K562 (cell line): ENCODE data around the gene KIAA0825. TPM values are rescaled to one million over a fixed set of nuclear protein-coding genes. Genes with fewer than 3 reads are reported as not detected.

Source experiments
- ATAC-seq: fragments of 200-7000 bp; cut with Tn5 transposase; 3 replicates; pipeline ENCODE4 v1.9.1; 2020; ENCODE audit warnings: moderate library complexity
- BruUV-seq: library from RNA; stranded (reverse); fragments of 400-500 nt; replicated peaks from 2 replicates; lab custom pipeline; 2021; lab: Mats Ljungman, UMichigan
- CTCF ChIA-PET: fragments of 300-600 bp; formaldehyde crosslinking; extraction: SDS; loops from one replicate; lab custom pipeline; 2021; ENCODE audit warnings: low intra/inter-chr PET ratio; lab: Yijun Ruan, JAX
- POLR2A ChIA-PET: fragments of 300-600, 350-650 bp; sonication (Branson Sonifier 250); formaldehyde crosslinking; extraction: SDS; loops from one replicate; lab custom pipeline; 2021; ENCODE audit warnings: antibody characterized with exemption, inconsistent platforms; lab: Yijun Ruan, JAX
- DNase-seq, 4 experiments: peaks; one replicate each; pipeline versions ENCODE4 v3.0.0 to v3.0.0-alpha.2; 2011 to 2018; ENCODE audit warnings: low spot score in 3 of 4, mixed read lengths in 3 of 4; ENCODE audit errors: extremely low read depth in 1 of 4
- FAIRE-seq: peaks from 2 replicates; lab custom pipeline; 2011; peaks lifted over from hg19 to GRCh38; lab: Jason Lieb, UNC
- H2AFZ ChIP-seq: 2 replicates; pipeline ENCODE4 v1.6.0; 2011; ENCODE audit warnings: low read depth, low read length, control low read depth, inconsistent platforms
- H3K27ac ChIP-seq: fragments of 200-600 bp; 3 replicates; pipeline ENCODE4 v1.8.0; 2011; ENCODE audit warnings: low read depth, mild to moderate bottlenecking, control low read depth, inconsistent platforms, low read length, moderate library complexity, mixed read lengths; ENCODE audit errors: extremely low read depth
- H3K27me3 ChIP-seq, 2 experiments: fragments of 300-600 bp in 1 of 2; 2 replicates in 1 of 2; 3 replicates in 1 of 2; pipeline versions ENCODE4 v1.6.0 to v1.8.0; 2011; ENCODE audit warnings: inconsistent platforms in 2 of 2, low read length in 2 of 2, mild to moderate bottlenecking in 1 of 2, mixed read lengths in 1 of 2, moderate library complexity in 1 of 2; ENCODE audit not compliant: control insufficient read depth in 2 of 2, insufficient read depth in 2 of 2
- H3K36me3 ChIP-seq: fragments of 300-600 bp; 3 replicates; pipeline ENCODE4 v1.8.0; 2011; ENCODE audit warnings: mild to moderate bottlenecking, low read length, inconsistent platforms; ENCODE audit not compliant: control insufficient read depth, insufficient read depth
- H3K4me1 ChIP-seq, 2 experiments: fragments of 200-600 bp in 1 of 2; replicated peaks in 1 of 2; 2 replicates in 1 of 2; 3 replicates in 1 of 2; pipeline versions ENCODE4 v1.5.1 to v1.8.0; 2011; ENCODE audit warnings: inconsistent platforms in 2 of 2, low read length in 2 of 2, mild to moderate bottlenecking in 1 of 2, mixed read lengths in 1 of 2, moderate library complexity in 1 of 2; ENCODE audit not compliant: control insufficient read depth in 2 of 2, insufficient read depth in 2 of 2
- H3K4me2 ChIP-seq: 2 replicates; pipeline ENCODE4 v1.6.1; 2011; ENCODE audit warnings: low read length, control low read depth, inconsistent platforms, mixed read lengths; ENCODE audit not compliant: insufficient read depth
- H3K4me3 ChIP-seq: fragments of 200-600 bp; sonication (generic), shearing (Covaris generic); 2 replicates; pipeline ENCODE4 v1.5.1; 2016; ENCODE audit warnings: control low read depth, inconsistent platforms
- H3K79me2 ChIP-seq: fragments of 200-600 bp; 3 replicates; pipeline ENCODE4 v1.8.0; 2011; ENCODE audit warnings: low read length, inconsistent platforms; ENCODE audit not compliant: control insufficient read depth, insufficient read depth
- H3K9ac ChIP-seq, 2 experiments: 2 replicates each; pipeline versions ENCODE4 v1.6.0 to v1.6.1; 2011; ENCODE audit warnings: low read depth in 2 of 2, low read length in 2 of 2, control low read depth in 1 of 2, inconsistent platforms in 1 of 2, mild to moderate bottlenecking in 1 of 2, mixed read lengths in 1 of 2; ENCODE audit not compliant: insufficient read depth in 1 of 2
- H3K9me1 ChIP-seq: one replicate; pipeline ENCODE4 v1.6.0; 2011; ENCODE audit warnings: inconsistent platforms, mild to moderate bottlenecking, low read length, moderate library complexity; ENCODE audit not compliant: control insufficient read depth, insufficient read depth
- H3K9me3 ChIP-seq: replicated peaks from 2 replicates; pipeline ENCODE4 v1.5.1; 2011; ENCODE audit warnings: low read depth, low read length, inconsistent platforms; ENCODE audit not compliant: control insufficient read depth, insufficient read depth
- H4K20me1 ChIP-seq: replicated peaks from 2 replicates; pipeline ENCODE4 v1.6.1; 2011; ENCODE audit warnings: low read length, inconsistent platforms, mixed read lengths; ENCODE audit not compliant: control insufficient read depth, insufficient read depth
- BDP1 ChIP-seq: IDR thresholded peaks from 3 replicates; pipeline ENCODE4 v1.6.1; 2011; ENCODE audit not compliant: insufficient read length, insufficient read depth
- C11orf30 ChIP-seq: fragments of 450-650 bp; IDR thresholded peaks from 2 replicates; pipeline ENCODE4 v1.6.1; 2016; ENCODE audit warnings: low read depth, mild to moderate bottlenecking
- CUX1 ChIP-seq: fragments of 200-800 bp; sonication (Bioruptor generic); IDR thresholded peaks from 2 replicates; pipeline ENCODE4 v1.6.1; 2016; ENCODE audit warnings: missing genetic modification characterization, missing compliant biosample characterization
- FOSL1 ChIP-seq: fragments of 200-800 bp; sonication (Bioruptor generic); conservative IDR thresholded peaks from 2 replicates; pipeline ENCODE4 v1.6.1; 2016; ENCODE audit warnings: missing genetic modification characterization, missing compliant biosample characterization
- GTF2E2 ChIP-seq: fragments of 200-800 bp; sonication (Bioruptor generic); IDR thresholded peaks from 2 replicates; pipeline ENCODE4 v1.6.1; 2016; ENCODE audit warnings: missing genetic modification characterization, missing compliant biosample characterization
- HNRNPK ChIP-seq: fragments of 200-400 bp; formaldehyde crosslinking; IDR thresholded peaks from one replicate; pipeline ENCODE4 v1.6.1; 2018; ENCODE audit warnings: mild to moderate bottlenecking, low read depth, low read length; ENCODE audit not compliant: poor library complexity, severe bottlenecking
- IRF2 ChIP-seq: sonication (generic); formaldehyde crosslinking; IDR thresholded peaks from 2 replicates; pipeline ENCODE4 v1.8.1; 2022; ENCODE audit warnings: mild to moderate bottlenecking, missing genetic modification reagents
- JUND ChIP-seq, 2 experiments: IDR thresholded peaks; 2 replicates in 1 of 2; 3 replicates in 1 of 2; pipeline ENCODE4 v1.6.1; 2011; ENCODE audit warnings: borderline replicate concordance in 2 of 2, low read depth in 2 of 2, low read length in 2 of 2, improper control_type of control experiment in 1 of 2, missing biosample characterization in 1 of 2, missing genetic modification characterization in 1 of 2, missing genetic modification reagents in 1 of 2
- KLF16 ChIP-seq: IDR thresholded peaks from 2 replicates; pipeline ENCODE4 v1.6.1; 2016; ENCODE audit warnings: antibody characterized with exemption
- MCM2 ChIP-seq: fragments of 450-650 bp; IDR thresholded peaks from 2 replicates; pipeline ENCODE4 v1.6.1; 2017; ENCODE audit warnings: low read depth, mild to moderate bottlenecking
- MXI1 ChIP-seq: IDR thresholded peaks from 2 replicates; pipeline ENCODE4 v1.6.1; 2011; ENCODE audit warnings: low read depth, mild to moderate bottlenecking, improper control_type of control experiment, low read length
- NFE2L1 ChIP-seq: fragments of 450-650 bp; IDR thresholded peaks from 2 replicates; pipeline ENCODE4 v1.6.1; 2016; ENCODE audit warnings: missing genetic modification characterization, low read depth, mild to moderate bottlenecking, missing compliant biosample characterization, moderate library complexity, borderline replicate concordance
- POLR2AphosphoS5 ChIP-seq: IDR thresholded peaks from 2 replicates; pipeline ENCODE4 v1.6.1; 2011; ENCODE audit warnings: mild to moderate bottlenecking, low read depth, low read length, moderate library complexity; ENCODE audit not compliant: control insufficient read depth, insufficient read depth
- ZNF224 ChIP-seq: sonication (generic); formaldehyde crosslinking; IDR thresholded peaks from 2 replicates; pipeline ENCODE4 v1.8.0; 2022; ENCODE audit warnings: mild to moderate bottlenecking, missing genetic modification reagents
- WGBS: fragments of 100-300 bp; shearing (Covaris generic); methylation state at CpG from one replicate; pipeline ENCODE4 v1.1.6; 2016; ENCODE audit warnings: low coverage, mixed read lengths; ENCODE audit not compliant: insufficient coverage; ENCODE audit errors: missing lambda C conversion rate; 5-methylcytosine and 5-hydroxymethylcytosine counted together
- in situ Hi-C: fragments of 300-500 bp; cut with MboI; formaldehyde crosslinking; loops from 4 replicates; pipeline ENCODE4 v1.15.0; 2018; ENCODE audit warnings: inconsistent platforms, mixed read lengths
- intact Hi-C: fragments of 100-400 bp; cut with micrococcal nuclease; formaldehyde crosslinking; loops from 2 replicates; pipeline ENCODE4 v1.14.2; 2022
- polyA plus RNA-seq, 8 experiments: library from polyadenylated mRNA; depleted of rRNA in 4 of 8; stranded (reverse) in 5 of 8; unstranded in 3 of 8; fragments of >200 nt; fragmentation: Nextera tagmentation in 2 of 8; fragmentation: Illumina TruSeq in 1 of 8; extraction: Ambion mirVana in 2 of 8; extraction: Trizol in 1 of 8; gene quantifications; 2 replicates each; pipeline versions ENCODE4 v1.2.1 to v1.2.3, GENCODE V29; 2011 to 2014; ENCODE audit warnings: inconsistent platforms in 1 of 8, missing spikeins in 1 of 8
- total RNA-seq, 7 experiments: library from RNA; depleted of rRNA in 6 of 7; stranded (reverse); fragments of >200 nt in 6 of 7; fragmentation: Illumina TruSeq in 2 of 7; extraction: Trizol in 2 of 7; gene quantifications; 2 replicates each; pipeline versions ENCODE4 v1.2.1 to v1.2.3, GENCODE V29; 2011 to 2021; ENCODE audit warnings: low replicate concordance in 1 of 7
- TF ChIP-seq, protein P1 (sequence below): fragments of 450-650 bp; formaldehyde crosslinking; IDR thresholded peaks from 2 replicates; pipeline ENCODE4 v1.4.0; 2020; ENCODE audit warnings: mild to moderate bottlenecking, moderate library complexity

The KIAA0825 gene
- total and polyA plus RNA-seq, 9 of the 15 experiments (the other 6 are each of a cell fraction or from before 2014, with no cell fraction given) = 0.05 to 0.36 (median 0.16) TPM; not detected in 1

GRCh38 chr5:94445726-94446125 is 172.7 kb downstream of the KIAA0825 start (continued):
- no peak for TF ChIP-seq JUND (IDR thresholded peaks at IDR 0.05; ENCODE audit: borderline replicate concordance, low read depth, low read length)
- no peak for TF ChIP-seq JUND (tag; IDR thresholded peaks at IDR 0.05; ENCODE audit: borderline replicate concordance, low read depth, low read length)
- TF ChIP-seq HNRNPK = no peak
- TF ChIP-seq BDP1 = no peak

- H3K4me3 ChIP-seq = no peak overlapping the region
- no peak overlapping the region for H3K4me2 ChIP-seq
- no peak overlapping the region for H2AFZ ChIP-seq
- H3K9ac ChIP-seq = no peak overlapping the region
- no peaks in the 10 kb centered on the region for H3K27me3 ChIP-seq
- no peak for FAIRE-seq
- no TSS peak for BruUV-seq
- H3K36me3 ChIP-seq = no peaks in the 10 kb centered on the region
- 0% methylated on average over 2 of the region's 2 CpGs for WGBS
- no peaks in the 10 kb centered on the region for H3K4me1 ChIP-seq
- no peak for ATAC-seq
- in situ Hi-C loops (no loop called here), intact Hi-C loops (no loop called here)
- ChIA-PET POLR2A (interaction anchor here (0.7 kb wide), 1 partner anchor 390 kb away, joined by 3 read pairs; no protein-coding TSS in a partner anchor), CTCF (no interaction called here)
- H3K79me2 ChIP-seq = no peaks in the 10 kb centered on the region
- DNase-seq = no peak
- no peaks in the 10 kb centered on the region for H3K9me3 ChIP-seq
- no peaks in the 10 kb centered on the region for H4K20me1 ChIP-seq
- H3K27ac ChIP-seq = no peak overlapping the region
- no peaks in the 10 kb centered on the region for H3K9me1 ChIP-seq
- TF ChIP-seq CUX1 (CRISPR knock-in tag) = no peak
- TF ChIP-seq C11orf30 = no peak
- TF ChIP-seq, protein P1, sequence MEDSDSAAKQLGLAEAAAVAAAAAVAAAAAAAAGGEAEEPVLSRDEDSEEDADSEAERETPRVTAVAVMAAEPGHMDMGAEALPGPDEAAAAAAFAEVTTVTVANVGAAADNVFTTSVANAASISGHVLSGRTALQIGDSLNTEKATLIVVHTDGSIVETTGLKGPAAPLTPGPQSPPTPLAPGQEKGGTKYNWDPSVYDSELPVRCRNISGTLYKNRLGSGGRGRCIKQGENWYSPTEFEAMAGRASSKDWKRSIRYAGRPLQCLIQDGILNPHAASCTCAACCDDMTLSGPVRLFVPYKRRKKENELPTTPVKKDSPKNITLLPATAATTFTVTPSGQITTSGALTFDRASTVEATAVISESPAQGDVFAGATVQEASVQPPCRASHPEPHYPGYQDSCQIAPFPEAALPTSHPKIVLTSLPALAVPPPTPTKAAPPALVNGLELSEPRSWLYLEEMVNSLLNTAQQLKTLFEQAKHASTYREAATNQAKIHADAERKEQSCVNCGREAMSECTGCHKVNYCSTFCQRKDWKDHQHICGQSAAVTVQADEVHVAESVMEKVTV (CRISPR knock-in tag) = no peak
- TF ChIP-seq ZNF224 (CRISPR knock-in tag) = no peak
- no peak for TF ChIP-seq GTF2E2
- TF ChIP-seq KLF16 = no peak
- TF ChIP-seq FOSL1 (tag) = no peak
- TF ChIP-seq IRF2 = no peak
- TF ChIP-seq MCM2 = no peak
- TF ChIP-seq MXI1 = no peak
- no peak for TF ChIP-seq POLR2AphosphoS5
- no peak for TF ChIP-seq NFE2L1 (tag)
Measured at GRCh38 chr5:94442991-94443390, 175.4 kb downstream of the KIAA0825 start.
